AG04449 (cell line): ENCODE measurements around the gene MYH16.

Source experiments
- CTCF ChIA-PET: fragments of 350-600 bp; formaldehyde crosslinking; extraction: SDS; loops from one replicate; lab custom pipeline; 2021; ENCODE audit warnings: antibody characterized with exemption; lab: Yijun Ruan, JAX
- POLR2A ChIA-PET: fragments of 400-600, 350-600 bp; formaldehyde crosslinking; extraction: SDS; loops from one replicate; lab custom pipeline; 2020; ENCODE audit warnings: antibody characterized with exemption, inconsistent platforms; lab: Yijun Ruan, JAX
- DNase-seq: peaks from one replicate; pipeline ENCODE4 v3.0.0-alpha.2; 2010; ENCODE audit warnings: low read depth, low spot score
- H3K4me3 ChIP-seq: 2 replicates; pipeline ENCODE4 v1.5.1; 2011; ENCODE audit warnings: low read depth, mild to moderate bottlenecking, control low read depth, low read length
- TF ChIP-seq, protein P1 (sequence below): IDR thresholded peaks from one replicate; pipeline ENCODE4 v1.5.1; 2011; ENCODE audit warnings: mild to moderate bottlenecking, moderate library complexity, low read length, control low read depth, inconsistent platforms; ENCODE audit not compliant: insufficient read depth; ENCODE audit errors: missing control alignments

MYH16 gene

DNA sequence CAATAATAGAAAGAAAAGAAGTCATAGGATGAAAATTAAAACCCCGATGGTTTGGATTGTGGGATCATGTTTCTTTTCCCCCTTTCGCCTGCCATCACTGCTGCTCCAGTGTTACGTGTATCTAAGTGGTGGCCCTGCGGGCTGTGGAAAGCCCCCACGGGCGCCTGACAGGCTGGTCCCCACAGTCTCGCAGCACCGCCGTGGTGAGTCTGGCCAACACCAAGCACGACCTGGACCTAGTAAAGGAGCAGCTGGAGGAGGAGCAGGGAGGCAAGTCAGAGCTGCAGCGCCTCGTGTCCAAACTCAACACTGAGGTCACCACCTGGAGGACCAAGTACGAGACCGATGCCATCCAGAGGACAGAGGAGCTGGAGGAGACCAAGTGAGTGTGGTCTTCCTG lies 19.5 kb downstream of the MYH16 start:
- CTCF ChIA-PET = interaction anchor here (0.9 to 1.1 kb wide), 3 partner anchors 19 to 24 kb away, joined by 3 read pairs; no protein-coding TSS in a partner anchor
- TF ChIP-seq, protein P1, sequence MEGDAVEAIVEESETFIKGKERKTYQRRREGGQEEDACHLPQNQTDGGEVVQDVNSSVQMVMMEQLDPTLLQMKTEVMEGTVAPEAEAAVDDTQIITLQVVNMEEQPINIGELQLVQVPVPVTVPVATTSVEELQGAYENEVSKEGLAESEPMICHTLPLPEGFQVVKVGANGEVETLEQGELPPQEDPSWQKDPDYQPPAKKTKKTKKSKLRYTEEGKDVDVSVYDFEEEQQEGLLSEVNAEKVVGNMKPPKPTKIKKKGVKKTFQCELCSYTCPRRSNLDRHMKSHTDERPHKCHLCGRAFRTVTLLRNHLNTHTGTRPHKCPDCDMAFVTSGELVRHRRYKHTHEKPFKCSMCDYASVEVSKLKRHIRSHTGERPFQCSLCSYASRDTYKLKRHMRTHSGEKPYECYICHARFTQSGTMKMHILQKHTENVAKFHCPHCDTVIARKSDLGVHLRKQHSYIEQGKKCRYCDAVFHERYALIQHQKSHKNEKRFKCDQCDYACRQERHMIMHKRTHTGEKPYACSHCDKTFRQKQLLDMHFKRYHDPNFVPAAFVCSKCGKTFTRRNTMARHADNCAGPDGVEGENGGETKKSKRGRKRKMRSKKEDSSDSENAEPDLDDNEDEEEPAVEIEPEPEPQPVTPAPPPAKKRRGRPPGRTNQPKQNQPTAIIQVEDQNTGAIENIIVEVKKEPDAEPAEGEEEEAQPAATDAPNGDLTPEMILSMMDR = no peak
- no peak overlapping the region for H3K4me3 ChIP-seq
- POLR2A ChIA-PET = interaction anchor here (0.7 kb wide), 1 partner anchor 11 kb away, joined by 3 read pairs; no protein-coding TSS in a partner anchor
- no peak for DNase-seq

DNA sequence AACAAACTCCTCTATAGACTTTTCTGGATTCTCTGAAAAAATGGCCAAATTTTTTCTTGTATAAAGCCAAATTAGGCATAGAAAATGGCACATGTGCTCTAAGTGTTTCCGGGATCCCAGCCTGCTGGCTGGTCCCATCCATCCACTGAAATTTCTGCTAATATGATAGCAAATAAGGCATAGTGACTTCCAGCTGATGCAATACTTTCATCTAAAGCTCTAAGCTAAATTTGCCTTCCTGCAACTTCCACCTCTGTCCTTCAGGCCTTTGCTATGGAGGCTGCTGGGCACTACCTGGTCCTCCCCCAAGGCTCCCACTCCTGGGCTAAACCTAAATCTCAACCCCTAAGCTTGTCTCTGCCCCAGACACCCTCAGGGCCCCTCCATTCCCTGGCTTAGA lies 20.5 kb downstream of the MYH16 start:
- no peak for DNase-seq
- TF ChIP-seq, protein P1 = no peak
- CTCF ChIA-PET = interaction anchor here (0.8 to 0.9 kb wide), 3 partner anchors 18 to 20 kb away, joined by 3 to 4 read pairs (median 3); no protein-coding TSS in a partner anchor
- POLR2A ChIA-PET = no interaction called here
- H3K4me3 ChIP-seq = no peak overlapping the region

- no peak for DNase-seq
- TF ChIP-seq, protein P1 = no peak
- ChIA-PET CTCF (interaction anchor here (0.8 to 1.0 kb wide), 3 partner anchors 17 to 254 kb away, joined by 3 to 8 read pairs (median 4); no protein-coding TSS in a partner anchor), POLR2A (no interaction called here)
- H3K4me3 ChIP-seq = no peak overlapping the region
Measured at GRCh38 chr7:99293650-99294049, 21.0 kb downstream of the MYH16 start.

DNA sequence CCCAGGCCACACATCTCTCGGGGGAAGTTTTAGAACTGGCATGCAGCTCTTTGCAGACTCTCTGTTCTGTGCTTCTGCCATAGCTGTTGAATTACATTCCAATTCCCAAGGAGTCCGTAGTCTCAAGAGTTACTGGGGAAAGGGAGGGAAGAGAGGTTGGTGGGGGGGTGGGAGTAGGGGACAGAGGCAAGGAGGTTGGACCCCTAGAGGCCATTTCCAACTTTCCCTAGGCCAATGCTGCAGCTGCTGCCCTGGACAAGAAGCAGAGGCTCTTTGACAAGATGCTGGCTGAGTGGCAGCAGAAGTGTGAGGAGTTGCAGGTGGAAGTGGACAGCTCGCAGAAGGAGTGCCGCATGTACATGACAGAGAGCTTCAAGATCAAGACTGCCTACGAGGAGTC lies 23.8 kb downstream of the MYH16 start:
- TF ChIP-seq, protein P1 = no peak
- CTCF ChIA-PET = interaction anchor here (1.2 to 1.8 kb wide), 2 partner anchors 17 to 22 kb away, joined by 3 to 6 read pairs; no protein-coding TSS in a partner anchor
- DNase-seq = no peak
- no peak overlapping the region for H3K4me3 ChIP-seq
- POLR2A ChIA-PET = no interaction called here

GRCh38 chr7:99301496-99301895 lies 28.9 kb downstream of the MYH16 start:
- H3K4me3 ChIP-seq = no peak overlapping the region
- TF ChIP-seq, protein P1 = no peak
- ChIA-PET POLR2A (no interaction called here), CTCF (interaction anchor here (2.4 kb wide), 1 partner anchor 12 kb away, joined by 13 read pairs; no protein-coding TSS in a partner anchor)
- no peak for DNase-seq

GRCh38 chr7:99305473-99306260 lies 33.0 kb downstream of the MYH16 start:
- H3K4me3 ChIP-seq = no peak overlapping the region
- DNase-seq = no peak
- TF ChIP-seq, protein P1 = no peak
- ChIA-PET POLR2A (no interaction called here), CTCF (interaction anchor here (1.1 to 11.3 kb wide), 4 partner anchors 8 to 268 kb away, joined by 3 to 217 read pairs (median 4); no protein-coding TSS in a partner anchor)
